LNCAP (cell line): Measurements from ENCODE around the gene ARL15.

Source experiments
- TF ChIP-seq, protein P1 (sequence below): fragments of 450-650 bp; IDR thresholded peaks from 2 replicates; pipeline ENCODE4 v1.5.1; 2017; ENCODE audit warnings: mild to moderate bottlenecking

Gene ARL15

GRCh38 chr5:54184806-54185205, 125.6 kb downstream of the ARL15 start:
- TF ChIP-seq, protein P1, sequence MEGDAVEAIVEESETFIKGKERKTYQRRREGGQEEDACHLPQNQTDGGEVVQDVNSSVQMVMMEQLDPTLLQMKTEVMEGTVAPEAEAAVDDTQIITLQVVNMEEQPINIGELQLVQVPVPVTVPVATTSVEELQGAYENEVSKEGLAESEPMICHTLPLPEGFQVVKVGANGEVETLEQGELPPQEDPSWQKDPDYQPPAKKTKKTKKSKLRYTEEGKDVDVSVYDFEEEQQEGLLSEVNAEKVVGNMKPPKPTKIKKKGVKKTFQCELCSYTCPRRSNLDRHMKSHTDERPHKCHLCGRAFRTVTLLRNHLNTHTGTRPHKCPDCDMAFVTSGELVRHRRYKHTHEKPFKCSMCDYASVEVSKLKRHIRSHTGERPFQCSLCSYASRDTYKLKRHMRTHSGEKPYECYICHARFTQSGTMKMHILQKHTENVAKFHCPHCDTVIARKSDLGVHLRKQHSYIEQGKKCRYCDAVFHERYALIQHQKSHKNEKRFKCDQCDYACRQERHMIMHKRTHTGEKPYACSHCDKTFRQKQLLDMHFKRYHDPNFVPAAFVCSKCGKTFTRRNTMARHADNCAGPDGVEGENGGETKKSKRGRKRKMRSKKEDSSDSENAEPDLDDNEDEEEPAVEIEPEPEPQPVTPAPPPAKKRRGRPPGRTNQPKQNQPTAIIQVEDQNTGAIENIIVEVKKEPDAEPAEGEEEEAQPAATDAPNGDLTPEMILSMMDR = no peak

DNA sequence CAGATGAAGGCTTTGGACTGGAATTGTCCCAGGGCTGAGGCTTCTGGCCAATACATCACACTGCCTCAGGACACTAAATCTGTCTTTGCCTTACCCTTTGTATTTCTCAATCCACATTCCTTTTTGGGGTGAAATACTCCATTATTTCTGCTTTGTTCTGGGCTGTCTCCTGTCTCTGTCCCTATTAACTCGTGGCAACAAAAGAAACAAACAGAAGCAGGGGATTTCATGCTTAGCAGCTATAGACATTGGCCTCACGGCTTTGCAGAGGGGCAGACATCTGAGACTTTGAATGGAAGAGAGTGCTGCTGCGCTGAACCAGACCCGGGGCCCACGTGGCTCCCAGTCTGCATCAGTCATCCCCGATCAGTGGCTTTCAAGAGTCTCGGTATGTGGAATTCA, 129.7 kb downstream of the ARL15 start:
- TF ChIP-seq, protein P1 = no peak

- TF ChIP-seq, protein P1 = no peak
These were observed 131.4 kb downstream of the ARL15 start for GRCh38 chr5:54178991-54179390.

- TF ChIP-seq, protein P1 = no peak
These were observed 132.2 kb downstream of the ARL15 start for GRCh38 chr5:54178207-54178606.

GRCh38 chr5:54177058-54177457, 133.3 kb downstream of the ARL15 start:
- TF ChIP-seq, protein P1 = no peak

- TF ChIP-seq, protein P1 = no peak
These were observed 134.1 kb downstream of the ARL15 start for GRCh38 chr5:54176066-54176830.

DNA sequence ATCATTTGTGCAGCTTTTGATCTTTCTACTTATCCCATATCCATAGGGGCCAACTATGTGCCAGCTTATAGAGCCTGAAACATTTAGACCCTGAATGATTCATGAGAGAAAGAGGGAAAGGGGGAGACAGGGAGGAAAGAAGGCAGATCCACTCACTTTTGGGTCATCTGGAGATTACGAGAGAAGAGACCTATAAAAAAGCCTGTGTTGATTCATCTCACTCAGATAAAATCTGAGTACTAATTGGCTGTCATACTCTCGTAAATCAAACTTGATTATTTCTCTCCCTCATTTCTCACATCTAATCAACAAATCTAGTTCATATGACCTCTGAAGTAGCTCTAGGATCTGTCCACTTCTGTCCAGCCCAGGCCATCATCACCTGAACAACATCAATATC, 137.1 kb downstream of the ARL15 start:
- TF ChIP-seq, protein P1 = no peak
